ENCODE measurements around the gene MSL3. TPM values are rescaled to one million over a fixed set of nuclear protein-coding genes. Genes with fewer than 3 reads are reported as not detected.
A peak's percentile ranks its signal among the peaks of the same experiment; 100 is the strongest.

MSL3 gene
- total RNA-seq, 1 donor from 2014 or later: 29.2 TPM

DNA sequence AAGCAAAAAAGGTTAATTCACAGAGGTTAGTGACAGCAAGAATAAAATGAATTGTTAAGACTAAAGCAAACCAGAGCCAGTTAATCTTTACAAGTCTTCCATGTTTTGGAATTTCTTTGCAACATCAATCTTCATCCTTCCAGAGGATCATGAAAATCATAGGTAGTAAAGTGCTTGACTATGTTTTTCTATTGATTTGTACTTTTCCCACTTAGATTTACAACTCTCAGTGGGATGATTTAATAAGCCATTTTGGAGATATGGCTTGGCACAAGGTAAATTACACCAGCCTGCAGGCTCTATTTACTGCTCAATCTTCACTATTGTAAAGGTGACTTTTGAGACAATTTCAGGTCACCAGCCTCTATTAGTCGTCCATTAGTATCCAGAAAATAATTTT, 26.5 kb downstream of the MSL3 start:
- no peak overlapping the region for H3K27ac Mint-ChIP-seq (ENCODE audit: unreplicated experiment)
- no peaks in the 10 kb centered on the region for H3K27me3 Mint-ChIP-seq (ENCODE audit: low read depth)
- peaks cover 5% of the 10 kb centered on the region for H3K9me3 Mint-ChIP-seq
- H3K4me3 Mint-ChIP-seq: no peak overlapping the region
- no peaks in the 10 kb centered on the region for H3K4me1 Mint-ChIP-seq
- no peaks in the 10 kb centered on the region for H3K36me3 Mint-ChIP-seq (ENCODE audit: low read depth)
- DNase-seq (ENCODE audit: low read depth, low spot score): no peak
- TF ChIP-seq, protein P1, sequence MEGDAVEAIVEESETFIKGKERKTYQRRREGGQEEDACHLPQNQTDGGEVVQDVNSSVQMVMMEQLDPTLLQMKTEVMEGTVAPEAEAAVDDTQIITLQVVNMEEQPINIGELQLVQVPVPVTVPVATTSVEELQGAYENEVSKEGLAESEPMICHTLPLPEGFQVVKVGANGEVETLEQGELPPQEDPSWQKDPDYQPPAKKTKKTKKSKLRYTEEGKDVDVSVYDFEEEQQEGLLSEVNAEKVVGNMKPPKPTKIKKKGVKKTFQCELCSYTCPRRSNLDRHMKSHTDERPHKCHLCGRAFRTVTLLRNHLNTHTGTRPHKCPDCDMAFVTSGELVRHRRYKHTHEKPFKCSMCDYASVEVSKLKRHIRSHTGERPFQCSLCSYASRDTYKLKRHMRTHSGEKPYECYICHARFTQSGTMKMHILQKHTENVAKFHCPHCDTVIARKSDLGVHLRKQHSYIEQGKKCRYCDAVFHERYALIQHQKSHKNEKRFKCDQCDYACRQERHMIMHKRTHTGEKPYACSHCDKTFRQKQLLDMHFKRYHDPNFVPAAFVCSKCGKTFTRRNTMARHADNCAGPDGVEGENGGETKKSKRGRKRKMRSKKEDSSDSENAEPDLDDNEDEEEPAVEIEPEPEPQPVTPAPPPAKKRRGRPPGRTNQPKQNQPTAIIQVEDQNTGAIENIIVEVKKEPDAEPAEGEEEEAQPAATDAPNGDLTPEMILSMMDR (conservative IDR thresholded peaks at IDR 0.05): no peak

DNA sequence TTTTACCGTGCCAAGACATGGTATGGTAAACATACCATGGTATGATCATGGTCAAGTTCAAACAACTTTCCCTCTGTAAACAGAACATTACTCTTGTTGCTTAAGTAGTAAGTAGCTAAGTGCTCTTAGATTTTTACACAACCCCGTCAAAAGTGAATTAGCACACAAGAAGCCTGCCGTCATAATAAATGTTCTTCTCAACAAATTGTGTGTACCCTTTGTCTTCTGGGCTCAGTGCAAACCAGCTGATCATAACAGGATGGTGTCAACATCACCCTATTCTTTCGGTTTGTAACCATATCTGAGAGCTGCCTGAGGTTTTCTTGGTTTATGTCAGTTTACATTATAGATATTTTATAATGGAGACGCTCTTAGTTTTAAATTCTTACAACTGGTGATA, 28.8 kb downstream of the MSL3 start:
- Mint-ChIP-seq H3K27ac (ENCODE audit: unreplicated experiment) (no peak overlapping the region), H3K9me3 (peaks cover 3% of the 10 kb centered on the region), H3K27me3 (ENCODE audit: low read depth) (no peaks in the 10 kb centered on the region), H3K4me3 (no peak overlapping the region), H3K36me3 (ENCODE audit: low read depth) (no peaks in the 10 kb centered on the region), H3K4me1 (no peaks in the 10 kb centered on the region)
- DNase-seq (ENCODE audit: low read depth, low spot score): no peak
- TF ChIP-seq, protein P1 (conservative IDR thresholded peaks at IDR 0.05): no peak

- Mint-ChIP-seq H3K27me3 (ENCODE audit: low read depth) (no peaks in the 10 kb centered on the region), H3K36me3 (ENCODE audit: low read depth) (no peaks in the 10 kb centered on the region), H3K27ac (ENCODE audit: unreplicated experiment) (no peak overlapping the region), H3K4me1 (no peaks in the 10 kb centered on the region), H3K9me3 (no peaks in the 10 kb centered on the region), H3K4me3 (no peak overlapping the region)
- TF ChIP-seq, protein P1 (conservative IDR thresholded peaks at IDR 0.05): peak; percentile 64
- peak; percentile 72 for DNase-seq (ENCODE audit: low read depth, low spot score)
These were observed 29.5 kb downstream of the MSL3 start for GRCh38 chrX:11787564-11787963.

DNA sequence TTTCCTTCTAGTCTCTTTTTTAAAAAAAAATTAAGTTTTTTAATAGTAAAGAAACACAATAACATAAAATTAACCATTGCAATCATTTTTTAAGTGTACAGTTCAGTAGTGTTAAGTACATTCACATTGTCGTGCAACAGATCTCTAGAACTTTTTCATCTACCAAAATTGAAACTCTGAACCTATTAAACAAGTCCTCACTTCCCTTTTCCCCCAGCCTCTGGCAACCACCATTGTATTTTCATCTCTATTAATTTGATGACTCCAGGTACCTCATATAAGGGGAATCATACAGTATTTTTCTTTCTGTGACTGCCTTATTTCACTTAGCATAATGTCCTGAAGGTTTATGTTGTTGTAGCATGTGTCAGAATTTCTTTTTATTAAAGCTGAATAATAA, 31.8 kb downstream of the MSL3 start:
- Mint-ChIP-seq H3K27ac (ENCODE audit: unreplicated experiment) (no peak overlapping the region), H3K4me3 (no peak overlapping the region), H3K27me3 (ENCODE audit: low read depth) (no peaks in the 10 kb centered on the region), H3K36me3 (ENCODE audit: low read depth) (no peaks in the 10 kb centered on the region), H3K4me1 (no peaks in the 10 kb centered on the region), H3K9me3 (peaks cover 3% of the 10 kb centered on the region)
- TF ChIP-seq, protein P1 (conservative IDR thresholded peaks at IDR 0.05): no peak
- DNase-seq (ENCODE audit: low read depth, low spot score): no peak

DNA sequence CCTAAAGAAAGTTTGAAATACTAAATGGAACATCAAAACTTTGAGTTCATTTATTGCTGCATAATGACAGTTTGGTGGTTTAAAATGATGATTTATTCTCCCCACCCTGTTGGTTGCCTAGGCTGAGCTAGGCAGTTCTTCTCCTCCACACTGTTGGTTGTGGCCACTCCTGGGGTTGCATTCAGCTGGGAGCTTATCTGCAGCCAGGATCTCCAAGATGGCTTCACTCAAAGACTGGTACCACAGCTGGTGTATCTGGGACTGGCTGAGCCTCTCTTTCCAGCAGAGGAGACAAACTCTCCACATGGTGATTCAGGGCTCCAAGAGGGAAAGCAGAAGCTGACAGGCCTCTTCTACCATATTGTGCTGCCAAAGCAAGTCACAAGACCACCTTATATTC, 33.1 kb downstream of the MSL3 start:
- no peak overlapping the region for H3K4me3 Mint-ChIP-seq
- TF ChIP-seq, protein P1 (conservative IDR thresholded peaks at IDR 0.05): no peak

GRCh38 chrX:11791537-11791936, 33.5 kb downstream of the MSL3 start:
- H3K4me3 Mint-ChIP-seq: no peak overlapping the region
- no peaks in the 10 kb centered on the region for H3K4me1 Mint-ChIP-seq
- TF ChIP-seq, protein P1 (conservative IDR thresholded peaks at IDR 0.05): no peak
- no peaks in the 10 kb centered on the region for H3K27me3 Mint-ChIP-seq (ENCODE audit: low read depth)
- H3K27ac Mint-ChIP-seq (ENCODE audit: unreplicated experiment): no peak overlapping the region
- H3K9me3 Mint-ChIP-seq: peaks cover 3% of the 10 kb centered on the region
- DNase-seq (ENCODE audit: low read depth, low spot score): no peak
- no peaks in the 10 kb centered on the region for H3K36me3 Mint-ChIP-seq (ENCODE audit: low read depth)

More for the DNA sequence above, 33.1 kb downstream of the MSL3 start:
- H3K4me1 Mint-ChIP-seq: no peaks in the 10 kb centered on the region
- no peak for DNase-seq (ENCODE audit: low read depth, low spot score)
- no peaks in the 10 kb centered on the region for H3K27me3 Mint-ChIP-seq (ENCODE audit: low read depth)
- peaks cover 3% of the 10 kb centered on the region for H3K9me3 Mint-ChIP-seq
- no peak overlapping the region for H3K27ac Mint-ChIP-seq (ENCODE audit: unreplicated experiment)
- no peaks in the 10 kb centered on the region for H3K36me3 Mint-ChIP-seq (ENCODE audit: low read depth)
